ENCODE data around the gene MRPL12. TPM values are rescaled to one million over a fixed set of nuclear protein-coding genes. Genes with fewer than 3 reads are reported as not detected.

MRPL12 gene
- total and polyA plus RNA-seq, 9 of the 15 experiments (the other 6 are each of a cell fraction or from before 2014, with no cell fraction given): 0.94 to 338 (median 100) TPM

GRCh38 chr17:81741594-81742452 is 38.7 kb downstream of the MRPL12 start (continued):
- TF ChIP-seq STAT6 (CRISPR knock-in tag; IDR thresholded peaks at IDR 0.05) (no peak), CHD1 (IDR thresholded peaks at IDR 0.05; ENCODE audit: low read length) (no peak), REST (IDR thresholded peaks at IDR 0.05; ENCODE audit: borderline replicate concordance) (no peak), REST (CRISPR knock-in tag; IDR thresholded peaks at IDR 0.05; ENCODE audit: low read depth) (no peak), MBD1 (CRISPR knock-in tag; IDR thresholded peaks at IDR 0.05) (no peak), UBTF (IDR thresholded peaks at IDR 0.05; ENCODE audit: borderline replicate concordance in 1 of 2, low read depth in 2 of 2, low read length in 2 of 2) (0 out of 4 replicates have a peak, but pooled peaks of 1 of the 2 experiments have one; percentile 38), IRF1 (CRISPR knock-in tag; IDR thresholded peaks at IDR 0.05; ENCODE audit: borderline replicate concordance) (no peak), CREBBP (IDR thresholded peaks at IDR 0.05; ENCODE audit: low read depth, low read length) (no peak)
